DMS 273 (cell line): Measurements from ENCODE around the gene NFASC.

Source experiments
- DNase-seq: peaks from one replicate; lab custom pipeline; 2025; ENCODE audit not compliant: unreplicated experiment; lab: John Stamatoyannopoulos, UW

The NFASC gene

GRCh38 chr1:204870160-204870912 is at the start of gene NFASC:
NFASC (plus strand) TSS chr1:204870862; CDS start chr1:204944316, 73,454 bp downstream.
- no peak for DNase-seq

- no peak for DNase-seq
These were observed 49.2 kb upstream of the NFASC start for GRCh38 chr1:204821476-204821875.

- DNase-seq, result no peak
These were observed 48.7 kb upstream of the NFASC start for GRCh38 chr1:204821924-204822323.

GRCh38 chr1:204826970-204827369 is 43.7 kb upstream of the NFASC start:
- DNase-seq, result peak; percentile 66

GRCh38 chr1:204828352-204828850 is 42.3 kb upstream of the NFASC start:
- peak; percentile 96 for DNase-seq

- DNase-seq, result no peak
These were observed 41.4 kb upstream of the NFASC start for GRCh38 chr1:204829133-204829825.

GRCh38 chr1:204830747-204831146 is 39.9 kb upstream of the NFASC start:
- DNase-seq, result no peak

GRCh38 chr1:204831186-204831585 is 39.5 kb upstream of the NFASC start:
- DNase-seq, result no peak

GRCh38 chr1:204834336-204834735 is 36.3 kb upstream of the NFASC start:
- no peak for DNase-seq

GRCh38 chr1:204834752-204835151 is 35.9 kb upstream of the NFASC start:
- no peak for DNase-seq

- no peak for DNase-seq
These were observed 34.9 kb upstream of the NFASC start for GRCh38 chr1:204835737-204836136.

GRCh38 chr1:204836856-204837255 is 33.8 kb upstream of the NFASC start:
- DNase-seq, result no peak

GRCh38 chr1:204837440-204838084 is 33.1 kb upstream of the NFASC start:
- peak; percentile 50 for DNase-seq

- no peak for DNase-seq
These were observed 29.3 kb upstream of the NFASC start for GRCh38 chr1:204841316-204841715.

GRCh38 chr1:204841798-204842197 is 28.9 kb upstream of the NFASC start:
- DNase-seq, result no peak

GRCh38 chr1:204842369-204842768 is 28.3 kb upstream of the NFASC start:
- no peak for DNase-seq

GRCh38 chr1:204842892-204843291 is 27.8 kb upstream of the NFASC start:
- DNase-seq, result no peak

GRCh38 chr1:204846546-204846945 is 24.1 kb upstream of the NFASC start:
- no peak for DNase-seq

GRCh38 chr1:204848579-204848978 is 22.1 kb upstream of the NFASC start:
- no peak for DNase-seq

- no peak for DNase-seq
These were observed 17.8 kb upstream of the NFASC start for GRCh38 chr1:204852854-204853253.

- DNase-seq, result peak; percentile 48
These were observed 17.2 kb upstream of the NFASC start for GRCh38 chr1:204853436-204853835.

GRCh38 chr1:204854286-204854685 is 16.4 kb upstream of the NFASC start:
- DNase-seq, result no peak
